CD4-positive, alpha-beta T cell (primary cell): Measurements from ENCODE around the gene MED12L. TPM values are rescaled to one million over a fixed set of nuclear protein-coding genes. Genes with fewer than 3 reads are reported as not detected.

Source experiments
- ATAC-seq: fragments of 200-7000 bp; cut with Tn5 transposase; one replicate; pipeline ENCODE4 v1.10.0; 2022; ENCODE audit warnings: mild to moderate bottlenecking; ENCODE audit not compliant: poor library complexity
- CTCF ChIA-PET: fragments of 350-600 bp; sonication (Branson Sonifier 250); formaldehyde crosslinking; loops from one replicate; lab custom pipeline; 2021; ENCODE audit warnings: antibody characterized with exemption, inconsistent platforms; lab: Charles Lee
- POLR2A ChIA-PET: fragments of 350-600 bp; sonication (Branson Sonifier 250); formaldehyde crosslinking; loops from one replicate; lab custom pipeline; 2021; ENCODE audit warnings: antibody characterized with exemption, inconsistent platforms; lab: Charles Lee
- DNase-seq, 14 experiments: peaks; one replicate each; pipeline ENCODE4 v3.0.0-alpha.2; 2013 to 2020; ENCODE audit warnings: mixed read lengths in 2 of 14
- H3K27ac ChIP-seq, 2 donors: one replicate each; pipeline versions ENCODE4 v1.5.1 to v1.7.0; 2013; ENCODE audit warnings: low read length in 2 of 2, low read depth in 1 of 2, mild to moderate bottlenecking in 1 of 2
- H3K27me3 ChIP-seq, 2 experiments: 1 replicate in 1 of 2; 2 replicates in 1 of 2; pipeline versions ENCODE4 v1.6.1 to v1.7.0; 2013; ENCODE audit warnings: low read length in 2 of 2, control low read depth in 1 of 2, mild to moderate bottlenecking in 1 of 2, moderate library complexity in 1 of 2; ENCODE audit not compliant: insufficient read depth in 2 of 2, control insufficient read depth in 1 of 2
- H3K36me3 ChIP-seq: one replicate; pipeline ENCODE4 v1.6.1; 2013; ENCODE audit warnings: low read length, control low read depth; ENCODE audit not compliant: insufficient read depth
- H3K4me1 ChIP-seq: one replicate; pipeline ENCODE4 v1.6.1; 2013; ENCODE audit warnings: low read length, control low read depth; ENCODE audit not compliant: insufficient read depth
- H3K4me3 ChIP-seq: one replicate; pipeline ENCODE4 v1.5.1; 2013; ENCODE audit warnings: mild to moderate bottlenecking, low read length, moderate library complexity
- H3K9me3 ChIP-seq, 2 experiments: 1 replicate in 1 of 2; 2 replicates in 1 of 2; pipeline versions ENCODE4 v1.6.1 to v1.7.0; 2013; ENCODE audit warnings: low read length in 2 of 2, mild to moderate bottlenecking in 2 of 2, control low read depth in 1 of 2, moderate library complexity in 1 of 2; ENCODE audit not compliant: control insufficient read depth in 1 of 2, insufficient read depth in 1 of 2
- H3K27ac Mint-ChIP-seq: one replicate; pipeline ENCODE4 v1.8.0; 2020; ENCODE audit warnings: mixed read lengths
- H3K27me3 Mint-ChIP-seq: one replicate; pipeline ENCODE4 v1.8.0; 2021; ENCODE audit warnings: mixed read lengths
- H3K36me3 Mint-ChIP-seq: one replicate; pipeline ENCODE4 v1.8.0; 2021; ENCODE audit warnings: low read depth, mixed read lengths
- H3K4me1 Mint-ChIP-seq: one replicate; pipeline ENCODE4 v1.8.0; 2021; ENCODE audit warnings: low read depth, mixed read lengths
- H3K4me3 Mint-ChIP-seq: one replicate; pipeline ENCODE4 v1.8.0; 2020; ENCODE audit warnings: mild to moderate bottlenecking, mixed read lengths
- H3K9me3 Mint-ChIP-seq: one replicate; pipeline ENCODE4 v1.8.0; 2020; ENCODE audit warnings: mixed read lengths
- intact Hi-C, 2 experiments: fragments of 100-400 bp; cut with DNase I in 1 of 2; cut with micrococcal nuclease in 1 of 2; formaldehyde crosslinking; loops; one replicate each; pipeline versions ENCODE4 v1.15.1 to v1.9.0; 2023 to 2025; cut with DNase I, micrococcal nuclease
- total RNA-seq, 174 experiments: library from RNA in 2 of 174; stranded (reverse) in 2 of 174; gene quantifications; one replicate each; pipeline ENCODE4 v1.2.3 and lab custom pipeline; 2021 to 2026
- TF ChIP-seq, protein P1 (sequence below): fragments of 200-600 bp; IDR thresholded peaks from one replicate; pipeline ENCODE4 v1.8.0; 2022; ENCODE audit warnings: antibody characterized with exemption, mild to moderate bottlenecking

Gene MED12L
- total RNA-seq, 2 experiments from 2014 or later: 0.39 to 0.49 TPM

DNA sequence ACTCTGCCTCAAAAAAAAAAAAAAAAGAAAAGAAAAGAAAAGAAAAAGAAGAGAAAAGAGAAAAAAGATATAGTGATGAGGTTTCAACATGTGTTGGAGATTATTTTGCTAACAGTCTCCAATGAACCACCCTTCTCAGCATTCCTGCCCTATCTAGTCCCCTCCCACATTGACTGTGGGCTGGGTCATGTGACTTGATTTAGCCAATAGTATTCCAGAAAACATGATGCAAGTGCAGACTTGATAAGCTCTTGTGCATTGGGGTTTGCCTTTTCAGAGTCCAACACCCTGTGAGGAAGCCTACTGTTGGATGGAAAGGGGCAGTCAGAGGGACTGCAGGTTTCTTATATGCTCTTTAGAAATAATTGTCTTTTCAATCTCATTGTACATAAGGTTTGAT is 37.8 kb upstream of the MED12L start:
- ATAC-seq (no peak), DNase-seq (no peak)
- no peak overlapping the region for H3K4me3 Mint-ChIP-seq
- H3K36me3 Mint-ChIP-seq: no peaks in the 10 kb centered on the region
- H3K4me3 ChIP-seq: no peak overlapping the region
- POLR2A ChIA-PET: no interaction called here
- H3K9me3 Mint-ChIP-seq: no peaks in the 10 kb centered on the region
- no peak overlapping the region for H3K27ac Mint-ChIP-seq
- no peaks in the 10 kb centered on the region for H3K27me3 ChIP-seq
- no peaks in the 10 kb centered on the region for H3K9me3 ChIP-seq
- TF ChIP-seq, protein P1, sequence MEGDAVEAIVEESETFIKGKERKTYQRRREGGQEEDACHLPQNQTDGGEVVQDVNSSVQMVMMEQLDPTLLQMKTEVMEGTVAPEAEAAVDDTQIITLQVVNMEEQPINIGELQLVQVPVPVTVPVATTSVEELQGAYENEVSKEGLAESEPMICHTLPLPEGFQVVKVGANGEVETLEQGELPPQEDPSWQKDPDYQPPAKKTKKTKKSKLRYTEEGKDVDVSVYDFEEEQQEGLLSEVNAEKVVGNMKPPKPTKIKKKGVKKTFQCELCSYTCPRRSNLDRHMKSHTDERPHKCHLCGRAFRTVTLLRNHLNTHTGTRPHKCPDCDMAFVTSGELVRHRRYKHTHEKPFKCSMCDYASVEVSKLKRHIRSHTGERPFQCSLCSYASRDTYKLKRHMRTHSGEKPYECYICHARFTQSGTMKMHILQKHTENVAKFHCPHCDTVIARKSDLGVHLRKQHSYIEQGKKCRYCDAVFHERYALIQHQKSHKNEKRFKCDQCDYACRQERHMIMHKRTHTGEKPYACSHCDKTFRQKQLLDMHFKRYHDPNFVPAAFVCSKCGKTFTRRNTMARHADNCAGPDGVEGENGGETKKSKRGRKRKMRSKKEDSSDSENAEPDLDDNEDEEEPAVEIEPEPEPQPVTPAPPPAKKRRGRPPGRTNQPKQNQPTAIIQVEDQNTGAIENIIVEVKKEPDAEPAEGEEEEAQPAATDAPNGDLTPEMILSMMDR: no peak
- H3K27me3 Mint-ChIP-seq: peaks cover 1% of the 10 kb centered on the region
- intact Hi-C loops: no loop called here
- H3K4me1 ChIP-seq: no peaks in the 10 kb centered on the region
- CTCF ChIA-PET: no interaction called here
- no peaks in the 10 kb centered on the region for H3K4me1 Mint-ChIP-seq
- no peaks in the 10 kb centered on the region for H3K36me3 ChIP-seq
- no peak overlapping the region for H3K27ac ChIP-seq

DNA sequence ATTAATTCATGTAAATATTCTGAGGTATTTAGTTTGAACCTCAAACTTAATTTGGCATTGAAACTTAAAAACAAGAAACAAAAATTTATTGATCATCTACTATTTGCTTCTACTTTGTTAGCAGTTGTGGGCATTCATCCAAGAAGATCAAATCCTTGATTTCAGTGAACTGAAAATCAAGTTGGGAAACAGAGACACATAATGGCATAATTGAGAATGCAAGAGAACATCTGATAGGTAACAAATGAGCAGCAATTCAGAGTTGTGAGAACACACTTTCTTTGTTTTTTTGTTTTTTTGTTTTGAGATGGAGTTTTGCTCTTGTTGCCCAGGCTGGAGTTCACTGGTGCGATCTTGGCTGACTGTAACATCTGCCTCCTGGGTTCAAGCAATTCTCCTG is 33.9 kb upstream of the MED12L start:
- peaks cover 21% of the 10 kb centered on the region for H3K27me3 Mint-ChIP-seq
- ATAC-seq: no peak
- POLR2A ChIA-PET: no interaction called here
- Histone ChIP-seq H3K4me1 (no peaks in the 10 kb centered on the region), H3K4me3 (no peak overlapping the region), H3K9me3 (no peaks in the 10 kb centered on the region), H3K27me3 (no peaks in the 10 kb centered on the region), H3K27ac (no peak overlapping the region), H3K36me3 (no peaks in the 10 kb centered on the region)
- CTCF ChIA-PET: no interaction called here
- H3K4me3 Mint-ChIP-seq: no peak overlapping the region
- no peaks in the 10 kb centered on the region for H3K36me3 Mint-ChIP-seq
- TF ChIP-seq, protein P1: no peak
- H3K9me3 Mint-ChIP-seq: no peaks in the 10 kb centered on the region
- no peak for DNase-seq
- intact Hi-C loops: no loop called here
- no peaks in the 10 kb centered on the region for H3K4me1 Mint-ChIP-seq
- no peak overlapping the region for H3K27ac Mint-ChIP-seq

DNA sequence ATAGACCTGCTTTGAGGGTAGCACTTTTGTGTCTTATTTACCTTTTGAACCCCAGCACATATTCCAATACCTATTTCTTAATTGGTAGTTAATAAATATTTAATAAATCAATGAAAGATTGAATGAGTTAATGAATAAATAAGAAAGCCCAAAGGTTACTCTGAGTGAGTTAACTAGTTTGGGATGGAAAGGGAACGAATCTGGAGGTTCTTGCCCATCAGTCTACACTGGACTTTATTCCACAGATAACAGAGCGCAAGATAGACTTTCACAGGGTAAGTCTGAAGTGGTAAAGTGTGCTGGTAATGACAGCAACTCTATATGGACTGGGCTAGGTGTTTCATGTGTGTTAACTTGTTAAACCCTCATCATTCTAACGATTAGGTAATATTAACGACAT is 33.1 kb upstream of the MED12L start:
- no peaks in the 10 kb centered on the region for H3K4me1 ChIP-seq
- ATAC-seq (no peak), DNase-seq (no peak)
- Mint-ChIP-seq H3K4me3 (no peak overlapping the region), H3K9me3 (no peaks in the 10 kb centered on the region), H3K36me3 (no peaks in the 10 kb centered on the region), H3K4me1 (no peaks in the 10 kb centered on the region), H3K27me3 (peaks cover 21% of the 10 kb centered on the region), H3K27ac (no peak overlapping the region)
- intact Hi-C loops: no loop called here
- H3K9me3 ChIP-seq: no peaks in the 10 kb centered on the region
- H3K27ac ChIP-seq: no peak overlapping the region
- H3K4me3 ChIP-seq: no peak overlapping the region
- POLR2A ChIA-PET: no interaction called here
- no peaks in the 10 kb centered on the region for H3K36me3 ChIP-seq
- CTCF ChIA-PET: no interaction called here
- TF ChIP-seq, protein P1: no peak
- H3K27me3 ChIP-seq: no peaks in the 10 kb centered on the region
